Epithelial cell of prostate (primary cell): ENCODE results near the gene PLK5.
A peak's percentile ranks its signal among the peaks of the same experiment; 100 is the strongest.
"Not testable (repeated sequence)": the region's sequence is repeated elsewhere in the genome, so short reads cannot be mapped to it uniquely, and the experiment has no call there.

ENCODE experiments used
- DNase-seq: peaks from one replicate; pipeline ENCODE4 v3.0.0-alpha.2; 2011; ENCODE audit warnings: low read depth, low spot score
- H3K27ac ChIP-seq: fragments of 450-650 bp; 2 replicates; pipeline ENCODE4 v1.5.1; 2017; ENCODE audit warnings: mild to moderate bottlenecking

PLK5 gene

GRCh38 chr19:1523412-1524286 lies at the start of gene PLK5:
TSS of gene PLK5 (plus strand) at chr19:1524077. CDS start at chr19:1526997, 2,920 bp downstream.
- no peak for DNase-seq
- no peak within 1 kb of the TSS for H3K27ac ChIP-seq

GRCh38 chr19:1474765-1475351 lies 49.0 kb upstream of the PLK5 start:
- no peak for DNase-seq
- H3K27ac ChIP-seq: no peak overlapping the region

- no peak for DNase-seq
- no peak overlapping the region for H3K27ac ChIP-seq
Observed at GRCh38 chr19:1475751-1476437, 48.0 kb upstream of the PLK5 start.

- H3K27ac ChIP-seq, DNase-seq: not testable (repeated sequence)
Observed at GRCh38 chr19:1477056-1477455, 46.8 kb upstream of the PLK5 start.

GRCh38 chr19:1478934-1479707 lies 44.8 kb upstream of the PLK5 start, which contains the start of gene C19orf25:
TSS of gene C19orf25 (minus strand) at chr19:1479215. CDS start at chr19:1478903, 312 bp downstream.
- H3K27ac ChIP-seq: peak within 1 kb of the TSS; percentile 39
- peak; percentile 63 for DNase-seq

GRCh38 chr19:1481224-1481892 lies 42.5 kb upstream of the PLK5 start:
- no peak for DNase-seq
- no peak overlapping the region for H3K27ac ChIP-seq

GRCh38 chr19:1481893-1482360 lies 42.0 kb upstream of the PLK5 start:
- DNase-seq: no peak
- no peak overlapping the region for H3K27ac ChIP-seq

GRCh38 chr19:1482361-1483130 lies 41.3 kb upstream of the PLK5 start:
- H3K27ac ChIP-seq: no peak overlapping the region
- DNase-seq: no peak

GRCh38 chr19:1483131-1483978 lies 40.5 kb upstream of the PLK5 start:
- H3K27ac ChIP-seq: no peak overlapping the region
- no peak for DNase-seq

- DNase-seq: no peak
- H3K27ac ChIP-seq: no peak overlapping the region
Observed at GRCh38 chr19:1483979-1484428, 39.9 kb upstream of the PLK5 start.

GRCh38 chr19:1486720-1487575 lies 36.9 kb upstream of the PLK5 start:
- no peak overlapping the region for H3K27ac ChIP-seq
- no peak for DNase-seq

- no peak for DNase-seq
- H3K27ac ChIP-seq: no peak overlapping the region
Observed at GRCh38 chr19:1487576-1488281, 36.1 kb upstream of the PLK5 start.

GRCh38 chr19:1488282-1488601 lies 35.6 kb upstream of the PLK5 start:
- DNase-seq: no peak
- H3K27ac ChIP-seq: no peak overlapping the region

GRCh38 chr19:1489463-1490310 lies 34.2 kb upstream of the PLK5 start:
- no peak overlapping the region for H3K27ac ChIP-seq
- no peak for DNase-seq

GRCh38 chr19:1490311-1491113 lies 33.4 kb upstream of the PLK5 start, which contains the start of gene PCSK4:
TSS of gene PCSK4 (minus strand) at chr19:1490350. CDS start at chr19:1490346, 4 bp downstream.
- peak; percentile 94 for DNase-seq
- H3K27ac ChIP-seq: no peak within 1 kb of the TSS
